Dedifferentiated amniotic fluid mesenchymal stem cell (primary cell): Measurements from ENCODE around the gene CHD6.

Experiments
- DNase-seq: peaks from one replicate; pipeline ENCODE4 v3.0.0-alpha.2; 2016; ENCODE audit errors: extremely low spot score

CHD6 gene

GRCh38 chr20:41623625-41624375 lies 5.6 kb upstream of the CHD6 start:
- no peak for DNase-seq

DNA sequence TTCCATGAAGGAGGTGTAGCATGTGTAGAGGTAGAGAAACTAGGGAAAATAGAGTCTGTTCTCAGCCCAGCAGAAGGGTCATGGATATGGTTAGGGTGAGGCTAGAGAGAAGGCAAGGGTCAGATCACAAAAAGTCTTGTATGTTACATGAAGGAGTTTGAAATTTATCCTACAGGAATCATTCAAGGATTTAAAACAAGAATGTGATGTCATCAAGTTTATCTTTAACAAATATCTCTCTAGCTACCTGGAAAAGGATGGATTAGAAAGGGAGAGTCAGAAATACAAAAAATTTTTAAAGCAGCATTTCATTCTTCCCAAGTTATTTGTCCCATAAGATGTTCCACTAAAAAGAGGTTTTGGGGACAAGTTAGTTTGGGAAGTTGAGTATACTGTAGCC lies 4.4 kb upstream of the CHD6 start:
- DNase-seq = no peak

DNA sequence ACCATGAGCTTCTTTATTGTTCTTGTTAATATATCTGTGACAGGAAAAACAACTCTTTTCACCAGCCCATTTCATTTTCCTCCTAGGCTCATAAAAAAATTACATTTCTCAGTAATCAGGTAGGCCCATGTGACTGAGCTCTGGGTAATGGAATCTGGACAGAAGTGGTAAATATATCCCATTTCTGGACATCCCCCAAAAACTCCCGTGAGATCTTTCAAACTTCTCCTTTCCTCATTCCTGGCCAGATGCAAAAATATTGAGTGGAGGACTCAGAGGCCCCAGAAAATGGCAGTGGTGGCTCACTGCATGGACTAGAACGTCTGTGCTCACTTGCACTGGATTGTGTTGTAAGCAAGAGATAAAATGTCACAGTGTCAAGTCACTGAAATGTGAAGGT lies 3.8 kb upstream of the CHD6 start:
- DNase-seq = no peak

GRCh38 chr20:41621421-41621820 lies 3.2 kb upstream of the CHD6 start:
- DNase-seq = no peak

GRCh38 chr20:41619360-41620100 lies 1.4 kb upstream of the CHD6 start:
- no peak for DNase-seq

DNA sequence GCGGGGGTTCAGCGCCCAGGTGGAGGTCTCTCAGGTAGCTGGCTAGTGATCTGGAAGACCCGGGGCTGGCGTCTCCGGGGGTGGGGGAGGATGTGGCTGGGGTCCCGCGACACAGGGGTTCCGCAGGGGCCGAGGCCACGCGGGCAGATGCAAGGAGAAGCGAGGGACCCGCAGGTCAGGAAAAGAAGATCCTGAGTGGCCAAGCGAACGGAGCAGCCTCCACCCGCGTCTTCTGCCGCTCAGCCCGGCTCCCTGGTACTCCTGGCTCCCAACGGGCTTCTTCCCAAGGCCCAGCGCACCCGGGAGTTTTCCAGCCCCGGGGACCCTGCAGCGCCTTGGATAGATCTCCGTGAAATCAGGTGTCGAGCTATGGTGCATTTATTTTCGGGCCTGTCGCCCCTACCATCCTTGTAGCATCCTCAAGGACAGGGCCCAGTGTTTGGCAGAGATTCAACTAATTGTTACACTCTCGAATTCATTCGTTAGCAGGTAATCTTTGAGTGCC lies 682 bp upstream of the CHD6 start:
- no peak for DNase-seq

DNA sequence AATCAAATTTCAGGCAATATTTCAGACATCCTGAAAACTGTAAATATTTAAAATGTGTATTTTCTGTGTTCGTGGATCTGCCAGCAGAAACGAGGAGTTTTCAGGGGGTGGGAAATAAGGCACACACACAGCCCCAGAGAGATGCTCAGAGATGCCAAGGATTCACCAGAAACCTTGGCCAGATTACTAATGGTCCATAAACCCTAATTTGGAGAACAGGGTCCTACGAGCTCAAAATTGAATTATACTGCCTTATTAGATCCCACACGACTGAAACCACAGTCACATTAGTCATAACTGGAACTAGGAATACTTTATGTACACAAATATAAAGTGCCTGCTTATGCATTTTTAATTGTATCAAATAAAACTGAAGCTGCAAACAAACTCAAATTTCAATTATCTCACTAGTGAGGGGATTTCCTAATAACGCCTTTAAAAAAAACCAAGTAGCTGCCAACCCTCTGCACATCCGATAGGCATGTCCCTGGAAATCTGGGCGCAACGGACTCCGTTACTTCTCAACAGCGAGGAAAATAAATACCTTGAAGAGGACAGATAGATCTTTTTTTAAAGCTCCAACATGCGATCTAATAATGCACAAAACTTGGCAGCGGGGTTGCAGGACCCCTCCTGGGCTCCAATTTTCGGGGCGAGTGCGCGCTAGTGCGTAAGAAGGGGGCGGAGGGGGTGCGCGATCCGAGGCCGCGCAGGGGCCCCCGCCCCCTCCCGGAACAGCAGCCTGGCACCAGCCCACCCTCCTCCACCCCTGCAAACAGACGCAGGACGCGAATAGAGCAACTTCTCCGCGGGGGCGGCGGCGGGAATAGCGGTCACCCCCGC lies 897 bp downstream of the CHD6 start:
- no peak for DNase-seq

DNA sequence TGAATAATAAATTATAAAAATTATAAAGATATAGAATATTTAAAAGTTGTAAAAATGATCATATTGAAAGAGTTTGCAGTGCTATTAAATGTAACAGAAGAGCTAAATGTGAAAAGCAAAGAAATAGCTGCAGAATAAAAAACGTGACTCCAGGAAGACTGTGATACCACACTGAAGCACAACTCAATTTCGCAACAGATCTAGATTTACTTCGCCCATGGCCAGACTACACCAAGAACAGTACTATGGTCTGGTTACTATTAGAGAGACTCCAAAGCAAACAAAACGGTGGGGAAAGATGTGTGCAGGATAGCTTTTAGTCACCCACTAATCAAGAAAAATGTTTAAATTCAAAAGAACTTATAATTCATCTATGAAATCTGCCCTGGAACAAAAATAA lies 1.9 kb downstream of the CHD6 start:
- DNase-seq = no peak

DNA sequence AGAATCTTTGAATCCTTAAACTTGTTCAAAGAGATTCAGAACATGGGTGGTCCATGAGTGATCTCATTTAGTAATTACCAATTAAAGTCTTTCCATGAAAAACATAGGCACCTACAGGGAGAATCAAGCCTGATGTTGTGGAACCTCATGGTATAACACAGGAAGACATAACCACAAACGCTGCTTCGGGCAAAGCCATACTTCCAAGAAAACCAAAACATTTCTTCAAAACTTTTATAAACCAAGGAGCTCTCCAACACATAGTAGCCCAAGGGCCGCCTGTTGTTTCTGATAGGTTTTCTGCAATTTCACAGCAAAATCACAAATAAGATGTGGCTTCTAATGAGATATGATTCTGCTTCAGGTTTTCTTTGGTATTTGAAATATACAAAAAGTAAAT lies 2.5 kb downstream of the CHD6 start:
- DNase-seq = no peak

GRCh38 chr20:41615110-41615509 lies 3.1 kb downstream of the CHD6 start:
- peak; percentile 4 for DNase-seq

- no peak for DNase-seq
Observed at GRCh38 chr20:41613321-41613720, 4.9 kb downstream of the CHD6 start.

- peak; percentile 4 for DNase-seq
Observed at GRCh38 chr20:41609474-41609873, 8.7 kb downstream of the CHD6 start.

- DNase-seq = peak; percentile 12
Observed at GRCh38 chr20:41608606-41609005, 9.6 kb downstream of the CHD6 start.

- DNase-seq = no peak
Observed at GRCh38 chr20:41607791-41608190, 10.4 kb downstream of the CHD6 start.

DNA sequence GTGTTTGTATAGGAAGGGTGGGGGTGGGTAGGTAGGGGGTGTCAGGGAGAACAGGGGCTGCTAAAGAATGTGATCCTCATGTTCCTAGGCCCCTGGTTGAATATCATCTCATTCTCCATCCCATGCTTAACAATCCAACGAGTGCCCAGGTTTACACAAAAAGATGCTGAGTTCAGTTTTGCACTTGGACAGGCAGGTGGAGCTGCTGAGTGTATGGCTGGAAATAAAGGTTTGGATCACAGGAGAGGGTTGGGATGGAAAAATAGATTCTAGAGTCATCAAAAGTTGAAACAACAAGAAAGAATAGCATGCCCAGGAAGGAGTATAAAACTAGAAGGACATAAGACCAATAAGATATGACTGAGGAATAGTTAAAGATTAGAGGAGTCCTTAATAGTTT lies 14.2 kb downstream of the CHD6 start:
- DNase-seq = peak; percentile 0

- DNase-seq = no peak
Observed at GRCh38 chr20:41601742-41602141, 16.4 kb downstream of the CHD6 start.

GRCh38 chr20:41600926-41601631 lies 17.1 kb downstream of the CHD6 start:
- DNase-seq = peak; percentile 10

GRCh38 chr20:41599699-41600104 lies 18.5 kb downstream of the CHD6 start:
- DNase-seq = no peak

- DNase-seq = no peak
Observed at GRCh38 chr20:41598719-41599118, 19.5 kb downstream of the CHD6 start.

GRCh38 chr20:41594514-41595322 lies 23.5 kb downstream of the CHD6 start:
- no peak for DNase-seq
